Suprapubic skin (tissue), 3 donors: ENCODE results near the gene GTF2H1.

Experiments used
- POLR2A ChIP-seq, 2 donors: fragments of 450-650 bp; IDR thresholded peaks; one replicate each; pipeline ENCODE4 v1.6.1; 2017; ENCODE audit warnings: antibody characterized with exemption in 2 of 2, mild to moderate bottlenecking in 2 of 2, moderate library complexity in 2 of 2
- TF ChIP-seq, protein P1 (sequence below), 2 donors: fragments of 200-600 bp in 1 of 2; fragments of 450-650 bp in 1 of 2; sonication (generic) in 1 of 2; IDR thresholded peaks; one replicate each; pipeline ENCODE4 v1.5.1; 2016 to 2019; ENCODE audit warnings: antibody characterized with exemption in 2 of 2, mild to moderate bottlenecking in 1 of 2, moderate library complexity in 1 of 2

DNA sequence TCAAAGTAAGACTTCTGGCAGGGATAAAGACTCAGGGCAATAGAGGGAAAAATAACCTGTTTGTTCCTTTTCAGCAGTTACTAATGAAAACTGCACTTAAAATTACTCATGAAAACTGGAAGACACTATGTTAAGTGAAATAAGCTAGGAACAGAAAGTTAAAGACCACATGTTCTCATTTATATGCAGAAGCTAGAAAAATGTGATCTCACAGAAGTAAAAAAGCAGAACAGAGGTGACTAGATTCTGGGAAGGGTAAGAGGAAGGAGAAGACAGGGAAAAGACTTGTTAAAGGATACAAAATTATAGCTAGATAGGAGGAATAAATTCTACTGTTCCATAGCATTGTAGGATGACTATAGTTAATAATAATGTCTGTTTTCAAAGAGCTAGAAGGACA is 22.6 kb upstream of the GTF2H1 start:
- TF ChIP-seq, protein P1, sequence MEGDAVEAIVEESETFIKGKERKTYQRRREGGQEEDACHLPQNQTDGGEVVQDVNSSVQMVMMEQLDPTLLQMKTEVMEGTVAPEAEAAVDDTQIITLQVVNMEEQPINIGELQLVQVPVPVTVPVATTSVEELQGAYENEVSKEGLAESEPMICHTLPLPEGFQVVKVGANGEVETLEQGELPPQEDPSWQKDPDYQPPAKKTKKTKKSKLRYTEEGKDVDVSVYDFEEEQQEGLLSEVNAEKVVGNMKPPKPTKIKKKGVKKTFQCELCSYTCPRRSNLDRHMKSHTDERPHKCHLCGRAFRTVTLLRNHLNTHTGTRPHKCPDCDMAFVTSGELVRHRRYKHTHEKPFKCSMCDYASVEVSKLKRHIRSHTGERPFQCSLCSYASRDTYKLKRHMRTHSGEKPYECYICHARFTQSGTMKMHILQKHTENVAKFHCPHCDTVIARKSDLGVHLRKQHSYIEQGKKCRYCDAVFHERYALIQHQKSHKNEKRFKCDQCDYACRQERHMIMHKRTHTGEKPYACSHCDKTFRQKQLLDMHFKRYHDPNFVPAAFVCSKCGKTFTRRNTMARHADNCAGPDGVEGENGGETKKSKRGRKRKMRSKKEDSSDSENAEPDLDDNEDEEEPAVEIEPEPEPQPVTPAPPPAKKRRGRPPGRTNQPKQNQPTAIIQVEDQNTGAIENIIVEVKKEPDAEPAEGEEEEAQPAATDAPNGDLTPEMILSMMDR (IDR thresholded peaks at IDR 0.05): no peak
- TF ChIP-seq POLR2A (IDR thresholded peaks at IDR 0.05): no peak
